GM23248 (cell line): ENCODE results near the gene PARVB. TPM values are rescaled to one million over a fixed set of nuclear protein-coding genes. Genes with fewer than 3 reads are reported as not detected.
A peak's percentile ranks its signal among the peaks of the same experiment; 100 is the strongest.

Experiments used
- DNase-seq: peaks from one replicate; pipeline ENCODE4 v3.0.0-alpha.2; 2015
- H2AFZ ChIP-seq: fragments of 200-600 bp; sonication (generic); 2 replicates; pipeline ENCODE4 v1.6.1; 2016; ENCODE audit warnings: antibody characterized with exemption
- H3F3A ChIP-seq: fragments of 200-600 bp; sonication (generic); 2 replicates; pipeline ENCODE4 v1.6.1; 2016; ENCODE audit warnings: mild to moderate bottlenecking, antibody characterized with exemption, mixed run types; ENCODE audit not compliant: insufficient read depth
- H3K27ac ChIP-seq: fragments of 200-600 bp; sonication (generic); 2 replicates; pipeline ENCODE4 v1.5.1; 2016; ENCODE audit warnings: mild to moderate bottlenecking
- H3K27me3 ChIP-seq: fragments of 200-600 bp; sonication (generic); replicated peaks from 2 replicates; pipeline ENCODE4 v1.6.1; 2016; ENCODE audit warnings: mild to moderate bottlenecking; ENCODE audit not compliant: insufficient read depth
- H3K36me3 ChIP-seq: fragments of 200-600 bp; sonication (generic); 2 replicates; pipeline ENCODE4 v1.6.1; 2016; ENCODE audit warnings: low read depth, mild to moderate bottlenecking
- H3K4me1 ChIP-seq: fragments of 200-600 bp; sonication (generic); 2 replicates; pipeline ENCODE4 v1.6.1; 2016; ENCODE audit warnings: mild to moderate bottlenecking; ENCODE audit not compliant: insufficient read depth
- H3K4me2 ChIP-seq: fragments of 200-600 bp; sonication (generic); one replicate; pipeline ENCODE4 v1.6.1; 2016; ENCODE audit warnings: mild to moderate bottlenecking; ENCODE audit not compliant: unreplicated experiment
- H3K4me3 ChIP-seq: fragments of 200-600 bp; sonication (generic); 2 replicates; pipeline ENCODE4 v1.5.1; 2016; ENCODE audit warnings: mild to moderate bottlenecking
- H3K79me2 ChIP-seq: fragments of 200-600 bp; sonication (generic); 2 replicates; pipeline ENCODE4 v1.6.1; 2016; ENCODE audit warnings: mild to moderate bottlenecking; ENCODE audit not compliant: insufficient read depth
- H3K9ac ChIP-seq: fragments of 200-600 bp; sonication (generic); 2 replicates; pipeline ENCODE4 v1.6.1; 2016; ENCODE audit warnings: mild to moderate bottlenecking
- H3K9me2 ChIP-seq: fragments of 200-600 bp; sonication (generic); 2 replicates; pipeline ENCODE4 v1.6.1; 2016; ENCODE audit warnings: mixed run types, mild to moderate bottlenecking, moderate library complexity; ENCODE audit not compliant: insufficient read depth
- H3K9me3 ChIP-seq: fragments of 200-600 bp; sonication (generic); one replicate; pipeline ENCODE4 v1.6.1; 2017; ENCODE audit warnings: low read depth
- H4K20me1 ChIP-seq: fragments of 200-600 bp; sonication (generic); 2 replicates; pipeline ENCODE4 v1.6.0; 2016; ENCODE audit not compliant: insufficient read depth
- EZH2 ChIP-seq: fragments of 200-600 bp; sonication (generic); IDR thresholded peaks from 2 replicates; pipeline ENCODE4 v1.6.1; 2018; ENCODE audit warnings: antibody characterized with exemption, mild to moderate bottlenecking; ENCODE audit not compliant: insufficient read depth, poor library complexity, severe bottlenecking
- EZH2phosphoT487 ChIP-seq: fragments of 200-600 bp; sonication (generic); IDR thresholded peaks from 2 replicates; pipeline ENCODE4 v1.6.1; 2018; ENCODE audit warnings: antibody characterized with exemption, moderate library complexity, mild to moderate bottlenecking, low read depth; ENCODE audit not compliant: insufficient read depth
- WGBS, 2 experiments: methylation state at CpG; one replicate each; pipeline ENCODE4 v1.1.6; 2015 to 2017; ENCODE audit warnings: low lambda C conversion rate in 2 of 2, low coverage in 1 of 2; ENCODE audit errors: missing lambda C conversion rate in 2 of 2; 5-methylcytosine and 5-hydroxymethylcytosine counted together
- in situ Hi-C: fragments of 300-500 bp; cut with MboI; formaldehyde crosslinking; loops from 2 replicates; pipeline ENCODE4 v1.15.0; 2020
- polyA plus RNA-seq: library from polyadenylated mRNA; unstranded; fragments of >200 nt; fragmentation: Nextera tagmentation; extraction: Ambion mirVana; gene quantifications from 2 replicates; pipeline ENCODE4 v1.2.1, GENCODE V29; 2016
- total RNA-seq: library from RNA; depleted of rRNA; stranded (reverse); fragments of >200 nt; shearing (Covaris generic); gene quantifications from 2 replicates; pipeline ENCODE4 v1.2.3, GENCODE V29; 2014

PARVB gene
- total and polyA plus RNA-seq, 2 experiments from 2014 or later = 52.6 to 141 TPM

- Histone ChIP-seq H3K9ac (no peak overlapping the region), H4K20me1 (no peaks in the 10 kb centered on the region), H3K36me3 (no peaks in the 10 kb centered on the region), H3K4me3 (no peak overlapping the region), H3K9me3 (no peaks in the 10 kb centered on the region), H3K79me2 (no peaks in the 10 kb centered on the region), H3K27ac (no peak overlapping the region), H2AFZ (no peak overlapping the region; the same call in 1 of the 2 replicates), H3K4me1 (peaks cover 17% of the 10 kb centered on the region), H3K27me3 (0 out of 2 replicates have a peak, but pooled peaks cover 10% of the 10 kb centered on the region), H3F3A (no peaks in the 10 kb centered on the region), H3K4me2 (peak overlapping the region; percentile 26), H3K9me2 (no peaks in the 10 kb centered on the region)
- 6 to 7% methylated on average over 11 to 12 of the region's 12 CpGs for WGBS, 2 experiments
- in situ Hi-C loops = no loop called here
- DNase-seq = peak; percentile 49
- no peak for TF ChIP-seq EZH2phosphoT487
- no peak for TF ChIP-seq EZH2
These were observed 188.1 kb downstream of the PARVB start for GRCh38 chr22:44211946-44212930.

- Histone ChIP-seq H4K20me1 (no peaks in the 10 kb centered on the region), H3K36me3 (no peaks in the 10 kb centered on the region), H3K4me1 (peaks cover 17% of the 10 kb centered on the region), H3K9me3 (no peaks in the 10 kb centered on the region), H3F3A (no peaks in the 10 kb centered on the region), H2AFZ (no peak overlapping the region), H3K4me2 (no peak overlapping the region), H3K27me3 (0 out of 2 replicates have a peak, but pooled peaks cover 10% of the 10 kb centered on the region), H3K79me2 (no peaks in the 10 kb centered on the region), H3K4me3 (no peak overlapping the region), H3K27ac (no peak overlapping the region), H3K9ac (no peak overlapping the region), H3K9me2 (no peaks in the 10 kb centered on the region)
- in situ Hi-C loops = no loop called here
- no peak for DNase-seq
- WGBS, 2 experiments = 90 to 93% methylated on average over 1 of the region's 1 CpG
- TF ChIP-seq EZH2 (no peak), EZH2phosphoT487 (no peak)
These were observed 188.8 kb downstream of the PARVB start for GRCh38 chr22:44212936-44213335.

GRCh38 chr22:44213489-44214043 lies 189.5 kb downstream of the PARVB start:
- Histone ChIP-seq H3K4me3 (no peak overlapping the region), H3K4me1 (peaks cover 17% of the 10 kb centered on the region), H3K4me2 (no peak overlapping the region), H3K79me2 (no peaks in the 10 kb centered on the region), H3K9me3 (no peaks in the 10 kb centered on the region), H3F3A (no peaks in the 10 kb centered on the region), H3K36me3 (no peaks in the 10 kb centered on the region), H3K9ac (no peak overlapping the region), H3K9me2 (no peaks in the 10 kb centered on the region), H3K27ac (no peak overlapping the region), H3K27me3 (0 out of 2 replicates have a peak, but pooled peaks cover 10% of the 10 kb centered on the region), H4K20me1 (no peaks in the 10 kb centered on the region), H2AFZ (no peak overlapping the region)
- 68 to 71% methylated on average over 3 of the region's 3 CpGs for WGBS, 2 experiments
- in situ Hi-C loops = no loop called here
- TF ChIP-seq EZH2 (no peak), EZH2phosphoT487 (no peak)
- no peak for DNase-seq

GRCh38 chr22:44214187-44214586 lies 190.1 kb downstream of the PARVB start:
- Histone ChIP-seq H3K36me3 (no peaks in the 10 kb centered on the region), H2AFZ (no peak overlapping the region), H3K9me2 (no peaks in the 10 kb centered on the region), H3K9me3 (no peaks in the 10 kb centered on the region), H4K20me1 (no peaks in the 10 kb centered on the region), H3F3A (no peaks in the 10 kb centered on the region), H3K27ac (no peak overlapping the region), H3K79me2 (no peaks in the 10 kb centered on the region), H3K9ac (no peak overlapping the region), H3K4me3 (no peak overlapping the region), H3K4me1 (peaks cover 17% of the 10 kb centered on the region), H3K27me3 (0 out of 2 replicates have a peak, but pooled peaks cover 10% of the 10 kb centered on the region), H3K4me2 (no peak overlapping the region)
- in situ Hi-C loops = no loop called here
- TF ChIP-seq EZH2phosphoT487 (no peak), EZH2 (no peak)
- 83 to 84% methylated on average over 3 of the region's 3 CpGs for WGBS, 2 experiments
- no peak for DNase-seq
